ENCODE measurements around the gene ADARB2. TPM values are rescaled to one million over a fixed set of nuclear protein-coding genes. Genes with fewer than 3 reads are reported as not detected.

The ADARB2 gene
- total and polyA plus RNA-seq, 7 donors = 0.05 to 0.39 (median 0.15) TPM; not detected in 2

- peaks cover 0 to 4% (median 1%) of the 10 kb centered on the region in 3 donors for H3K27me3 ChIP-seq (ENCODE audit: insufficient read depth in 3 of 3, low read length in 2 of 3)
- WGBS, 3 donors = 63 to 78% (median 75%) methylated on average over 4 of the region's 4 CpGs
- intact Hi-C loops (cut with DNase I) = no loop called here
- TF ChIP-seq, protein P1, sequence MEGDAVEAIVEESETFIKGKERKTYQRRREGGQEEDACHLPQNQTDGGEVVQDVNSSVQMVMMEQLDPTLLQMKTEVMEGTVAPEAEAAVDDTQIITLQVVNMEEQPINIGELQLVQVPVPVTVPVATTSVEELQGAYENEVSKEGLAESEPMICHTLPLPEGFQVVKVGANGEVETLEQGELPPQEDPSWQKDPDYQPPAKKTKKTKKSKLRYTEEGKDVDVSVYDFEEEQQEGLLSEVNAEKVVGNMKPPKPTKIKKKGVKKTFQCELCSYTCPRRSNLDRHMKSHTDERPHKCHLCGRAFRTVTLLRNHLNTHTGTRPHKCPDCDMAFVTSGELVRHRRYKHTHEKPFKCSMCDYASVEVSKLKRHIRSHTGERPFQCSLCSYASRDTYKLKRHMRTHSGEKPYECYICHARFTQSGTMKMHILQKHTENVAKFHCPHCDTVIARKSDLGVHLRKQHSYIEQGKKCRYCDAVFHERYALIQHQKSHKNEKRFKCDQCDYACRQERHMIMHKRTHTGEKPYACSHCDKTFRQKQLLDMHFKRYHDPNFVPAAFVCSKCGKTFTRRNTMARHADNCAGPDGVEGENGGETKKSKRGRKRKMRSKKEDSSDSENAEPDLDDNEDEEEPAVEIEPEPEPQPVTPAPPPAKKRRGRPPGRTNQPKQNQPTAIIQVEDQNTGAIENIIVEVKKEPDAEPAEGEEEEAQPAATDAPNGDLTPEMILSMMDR (IDR thresholded peaks at IDR 0.05) = no peak
- no peak overlapping the region for H3K27ac ChIP-seq
- DNase-seq (no peak), ATAC-seq (no peak)
- no peaks in the 10 kb centered on the region for H3K4me1 ChIP-seq
- H3K9me3 ChIP-seq = no peaks in the 10 kb centered on the region
- no peak overlapping the region for H3K4me3 ChIP-seq
- no peaks in the 10 kb centered on the region for H3K36me3 ChIP-seq (ENCODE audit: insufficient read depth in 1 of 2, low read depth in 1 of 2)
These were observed 480.9 kb downstream of the ADARB2 start for GRCh38 chr10:1256432-1256725.

DNA sequence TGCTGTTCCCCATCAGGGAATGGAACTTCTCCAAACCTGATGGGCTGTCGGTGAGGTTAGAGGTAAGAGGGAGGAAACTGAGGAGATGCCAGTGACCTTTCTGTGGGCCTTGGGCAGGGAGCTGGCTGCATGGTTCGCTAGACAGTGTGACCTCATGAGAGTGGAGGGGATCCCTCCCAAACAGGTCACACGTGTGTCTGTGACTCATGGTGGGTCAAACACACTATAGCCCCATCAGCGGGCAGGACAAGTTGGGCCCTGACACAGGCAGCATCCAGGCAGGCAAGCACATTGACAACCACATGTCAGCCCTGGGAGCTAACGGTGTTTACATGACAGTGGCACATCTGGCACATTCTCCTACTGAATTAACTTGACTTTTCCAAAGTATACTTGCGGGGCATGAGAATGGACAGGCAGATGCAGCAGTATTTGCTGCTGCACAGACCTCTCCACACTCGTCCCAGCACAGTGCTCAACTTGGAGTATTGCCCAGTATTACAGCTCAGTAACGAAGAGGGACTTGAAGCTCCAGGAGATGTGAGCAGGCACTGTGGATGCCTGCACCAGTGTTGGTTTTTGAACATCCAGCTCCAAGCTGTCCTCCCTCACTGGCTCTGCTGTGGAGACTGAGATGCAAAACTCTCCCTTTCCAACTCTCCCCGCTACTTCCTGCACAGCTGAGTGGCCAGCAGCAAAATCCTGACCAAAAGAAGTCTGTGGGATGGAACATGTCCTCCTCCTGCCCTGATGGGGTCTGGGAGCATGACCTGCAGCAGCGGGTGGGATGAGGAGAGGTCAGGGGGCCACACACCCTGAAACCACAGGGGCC, 481.5 kb downstream of the ADARB2 start:
- Histone ChIP-seq H3K36me3 (ENCODE audit: insufficient read depth in 1 of 2, low read depth in 1 of 2) (no peaks in the 10 kb centered on the region), H3K9me3 (no peaks in the 10 kb centered on the region), H3K27me3 (ENCODE audit: insufficient read depth in 3 of 3, low read length in 2 of 3) (peaks cover 0 to 4% (median 1%) of the 10 kb centered on the region in 3 donors), H3K4me3 (no peak overlapping the region), H3K27ac (no peak overlapping the region), H3K4me1 (no peaks in the 10 kb centered on the region)
- no peak for DNase-seq
- 60 to 66% (median 62%) methylated on average over 10 of the region's 10 CpGs for WGBS, 3 donors
- TF ChIP-seq, protein P1 (IDR thresholded peaks at IDR 0.05) = no peak
- intact Hi-C loops (cut with DNase I) = no loop called here
- no peak for ATAC-seq

DNA sequence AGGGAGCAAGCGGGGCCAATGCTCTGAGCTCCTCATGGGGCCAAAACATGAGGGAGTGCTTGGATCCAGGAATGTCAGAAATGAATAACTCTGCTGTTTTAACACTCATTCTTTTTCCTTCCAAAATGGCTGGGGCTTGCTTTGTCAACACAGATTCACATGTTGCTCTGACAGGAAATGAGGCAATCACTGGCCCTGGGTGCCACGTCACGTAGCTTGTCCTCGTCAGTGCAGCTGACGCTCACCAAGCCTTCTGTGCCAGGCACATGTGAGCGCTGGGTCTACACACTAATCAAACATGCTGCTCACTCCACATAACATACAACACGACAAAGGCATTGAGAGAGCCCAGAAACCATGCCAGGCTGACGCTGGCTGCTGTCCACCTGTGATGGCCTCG, 482.2 kb downstream of the ADARB2 start:
- TF ChIP-seq, protein P1 (IDR thresholded peaks at IDR 0.05) = no peak
- WGBS, 3 donors = 54 to 68% (median 56%) methylated on average over 9 of the region's 9 CpGs
- Histone ChIP-seq H3K4me3 (no peak overlapping the region), H3K36me3 (ENCODE audit: insufficient read depth in 1 of 2, low read depth in 1 of 2) (no peaks in the 10 kb centered on the region), H3K4me1 (no peaks in the 10 kb centered on the region), H3K27me3 (ENCODE audit: insufficient read depth in 3 of 3, low read length in 2 of 3) (peaks cover 0 to 4% (median 1%) of the 10 kb centered on the region in 3 donors), H3K9me3 (no peaks in the 10 kb centered on the region), H3K27ac (no peak overlapping the region)
- ATAC-seq (no peak), DNase-seq (no peak)
- intact Hi-C loops (cut with DNase I) = no loop called here

DNA sequence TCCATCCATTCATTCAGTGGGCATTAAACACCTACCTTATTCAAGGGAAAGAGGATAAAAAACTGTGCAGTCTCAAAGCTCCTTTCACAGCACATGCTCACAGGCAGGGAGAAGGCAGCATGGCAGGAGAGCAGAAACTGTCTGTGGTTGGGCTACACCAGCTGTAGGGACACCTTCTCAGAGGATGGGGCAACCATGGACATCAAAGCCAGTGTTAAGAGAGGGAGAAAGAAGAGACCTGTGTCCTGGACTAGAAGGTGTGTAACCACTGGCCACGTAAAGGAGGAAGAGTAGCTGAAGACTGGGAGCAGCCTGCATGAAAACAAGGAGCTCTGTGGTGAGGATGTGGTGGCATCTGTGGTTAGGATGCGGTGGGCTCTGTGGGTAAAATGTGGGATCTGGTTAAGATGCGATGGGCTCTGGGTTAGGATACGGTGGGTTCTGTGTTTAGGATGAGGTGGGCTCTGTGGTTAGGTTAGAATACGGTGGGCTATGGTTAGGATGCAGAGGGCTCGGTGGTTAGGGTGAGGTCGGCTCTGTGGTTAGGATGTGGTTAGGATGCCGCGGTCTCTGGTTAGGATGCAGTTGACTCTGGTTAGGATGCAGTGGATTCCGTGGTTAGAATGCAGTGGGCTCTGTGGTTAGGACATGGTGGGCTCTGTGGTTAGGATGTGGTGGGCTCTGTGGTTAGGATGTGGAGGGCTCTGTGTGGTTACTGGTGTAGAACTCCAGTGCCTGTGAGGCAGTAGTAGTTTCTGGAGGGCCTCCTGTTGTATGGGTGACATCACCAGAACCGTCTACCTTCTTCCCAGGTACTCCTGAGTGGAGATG, 483.6 kb downstream of the ADARB2 start:
- peaks cover 0 to 7% (median 1%) of the 10 kb centered on the region in 3 donors for H3K27me3 ChIP-seq (ENCODE audit: insufficient read depth in 3 of 3, low read length in 2 of 3)
- TF ChIP-seq, protein P1 (IDR thresholded peaks at IDR 0.05) = no peak
- no peak for ATAC-seq

More for the DNA sequence above, 483.6 kb downstream of the ADARB2 start:
- Histone ChIP-seq H3K36me3 (ENCODE audit: insufficient read depth in 1 of 2, low read depth in 1 of 2) (no peaks in the 10 kb centered on the region), H3K9me3 (no peaks in the 10 kb centered on the region), H3K4me3 (no peak overlapping the region), H3K4me1 (no peaks in the 10 kb centered on the region), H3K27ac (no peak overlapping the region)
- DNase-seq = no peak
- intact Hi-C loops (cut with DNase I) = no loop called here
- 85 to 91% (median 88%) methylated on average over 11 of the region's 11 CpGs for WGBS, 3 donors
